NCI-H187 (cell line): Measurements from ENCODE around the gene OR2D3.
"Not testable (repeated sequence)": the region's sequence is repeated elsewhere in the genome, so short reads cannot be mapped to it uniquely, and the experiment has no call there.

ENCODE experiments used
- DNase-seq, 2 experiments: peaks; one replicate each; lab custom pipeline; 2025; lab: John Stamatoyannopoulos, UW

Gene OR2D3, protein sequence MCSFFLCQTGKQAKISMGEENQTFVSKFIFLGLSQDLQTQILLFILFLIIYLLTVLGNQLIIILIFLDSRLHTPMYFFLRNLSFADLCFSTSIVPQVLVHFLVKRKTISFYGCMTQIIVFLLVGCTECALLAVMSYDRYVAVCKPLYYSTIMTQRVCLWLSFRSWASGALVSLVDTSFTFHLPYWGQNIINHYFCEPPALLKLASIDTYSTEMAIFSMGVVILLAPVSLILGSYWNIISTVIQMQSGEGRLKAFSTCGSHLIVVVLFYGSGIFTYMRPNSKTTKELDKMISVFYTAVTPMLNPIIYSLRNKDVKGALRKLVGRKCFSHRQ

DNA sequence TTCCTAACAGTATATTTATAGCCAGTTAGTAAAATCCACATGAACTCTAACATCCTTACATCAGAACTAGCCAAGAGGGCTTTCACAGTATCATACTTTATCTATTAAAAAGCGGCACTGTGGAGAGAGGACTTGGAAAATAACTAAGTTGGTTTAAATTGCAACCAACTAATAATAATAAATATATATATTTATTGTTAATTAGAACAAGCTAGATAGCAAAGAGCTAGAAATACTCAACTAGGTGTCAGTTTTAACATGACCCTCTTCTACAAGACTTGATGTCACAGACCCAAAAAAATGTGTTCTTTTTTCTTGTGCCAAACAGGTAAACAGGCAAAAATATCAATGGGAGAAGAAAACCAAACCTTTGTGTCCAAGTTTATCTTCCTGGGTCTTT lies at the start of gene OR2D3:
TSS of gene OR2D3 (plus strand) at position 301 of the 400 bp plus-strand sequence. CDS start at position 301, 0 bp downstream.
- DNase-seq, result no peak

DNA sequence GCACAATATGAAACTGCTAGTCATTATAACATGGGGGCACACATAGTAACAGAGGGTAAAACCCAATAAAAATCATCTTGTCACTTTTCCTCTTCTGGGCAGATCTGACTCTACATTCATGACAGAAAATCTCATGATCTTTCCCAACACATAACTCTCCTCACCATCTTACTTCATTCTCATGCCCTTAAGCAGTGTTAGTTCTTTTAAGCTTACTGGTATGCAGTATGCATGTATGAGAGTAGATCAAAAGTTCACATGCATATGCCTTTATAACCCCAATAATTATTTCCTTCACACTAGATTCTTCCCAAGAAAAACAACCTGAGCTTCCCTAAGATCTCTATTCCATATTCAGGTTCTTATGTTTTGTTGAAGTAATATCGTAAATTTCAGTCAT lies 49.5 kb upstream of the OR2D3 start:
- no peak for DNase-seq

DNA sequence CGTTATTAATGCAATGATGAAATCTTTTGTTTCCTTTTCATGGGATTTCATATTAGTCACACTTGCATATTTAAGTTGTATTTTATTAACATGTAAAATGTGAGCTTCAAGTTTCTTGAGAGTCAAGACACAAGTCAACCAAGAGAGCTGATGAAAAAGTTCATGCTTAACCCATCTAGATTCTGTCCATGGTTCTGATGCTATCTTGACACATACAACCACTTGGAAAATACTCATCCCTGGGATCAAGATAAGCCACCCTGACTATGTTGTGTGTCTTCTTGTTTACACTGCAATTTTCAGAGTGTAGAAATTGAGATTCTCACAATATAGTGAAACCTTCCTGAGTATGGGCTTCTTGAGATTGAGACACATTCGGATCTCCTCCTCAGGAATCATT lies 45.0 kb upstream of the OR2D3 start:
- DNase-seq, result no peak

DNA sequence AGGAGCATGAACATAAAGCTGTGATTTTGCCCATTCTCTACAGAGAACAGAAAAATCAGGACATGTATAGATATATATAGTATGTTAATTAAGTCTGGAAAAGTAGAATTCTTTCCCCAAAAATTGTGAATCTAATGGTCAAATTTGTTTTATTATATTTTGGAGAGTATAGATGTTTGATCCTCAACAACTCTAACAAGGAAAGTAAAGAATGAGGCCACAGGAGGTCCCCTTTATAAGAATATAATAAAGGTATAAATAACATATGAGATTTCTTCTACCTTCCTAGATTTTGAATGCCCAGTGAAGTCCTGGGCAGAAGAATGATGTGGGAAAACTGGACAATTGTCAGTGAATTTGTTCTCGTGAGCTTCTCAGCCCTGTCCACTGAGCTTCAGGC lies 44.5 kb upstream of the OR2D3 start, which contains the start of gene OR10A4:
TSS of gene OR10A4 (plus strand) at position 301 of the 400 bp plus-strand sequence. CDS start at position 324, 23 bp downstream.
- DNase-seq, result no peak

DNA sequence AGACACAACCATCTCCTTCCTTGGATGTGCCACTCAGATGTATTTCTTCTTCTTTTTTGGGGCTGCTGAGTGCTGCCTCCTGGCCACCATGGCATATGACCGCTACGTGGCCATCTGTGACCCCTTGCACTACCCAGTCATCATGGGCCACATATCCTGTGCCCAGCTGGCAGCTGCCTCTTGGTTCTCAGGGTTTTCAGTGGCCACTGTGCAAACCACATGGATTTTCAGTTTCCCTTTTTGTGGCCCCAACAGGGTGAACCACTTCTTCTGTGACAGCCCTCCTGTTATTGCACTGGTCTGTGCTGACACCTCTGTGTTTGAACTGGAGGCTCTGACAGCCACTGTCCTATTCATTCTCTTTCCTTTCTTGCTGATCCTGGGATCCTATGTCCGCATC lies 43.9 kb upstream of the OR2D3 start:
- no peak for DNase-seq

DNA sequence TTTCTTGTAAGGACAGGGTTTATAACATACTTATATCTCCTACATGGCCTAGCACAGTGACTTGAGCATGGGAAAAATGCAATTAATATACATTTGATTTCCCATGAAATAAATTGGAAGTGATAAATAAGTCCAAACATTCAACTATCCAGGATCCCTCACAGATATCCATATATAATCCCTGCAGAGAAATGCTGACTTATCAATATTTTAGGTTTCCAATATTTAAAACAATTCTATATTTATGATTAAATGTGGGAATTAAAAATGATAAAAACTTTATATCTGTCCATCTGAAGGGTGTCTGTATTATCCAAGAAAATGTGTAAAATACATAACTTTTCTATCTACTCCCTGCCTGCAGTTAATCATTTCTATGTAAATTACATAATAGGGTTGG lies 38.1 kb upstream of the OR2D3 start:
- no peak for DNase-seq

DNA sequence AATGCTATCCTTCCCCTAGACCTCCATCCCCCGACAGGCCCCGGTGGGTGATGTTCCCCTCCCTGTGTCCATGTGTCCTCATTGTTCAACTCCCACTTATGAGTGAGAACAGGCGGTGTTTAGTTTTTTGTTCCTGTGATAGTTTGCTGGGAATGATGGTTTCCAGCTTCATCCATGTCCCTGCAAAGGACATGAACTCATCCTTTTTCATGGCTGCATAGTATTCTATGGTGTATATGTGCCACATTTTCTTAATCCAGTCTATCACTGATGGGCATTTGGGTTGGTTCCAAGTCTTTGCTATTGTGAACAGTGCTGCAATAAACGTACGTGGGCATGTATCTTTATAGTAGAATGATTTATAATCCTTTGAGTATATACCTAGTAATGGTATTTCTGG lies 33.1 kb upstream of the OR2D3 start:
- DNase-seq, result not testable (repeated sequence)

DNA sequence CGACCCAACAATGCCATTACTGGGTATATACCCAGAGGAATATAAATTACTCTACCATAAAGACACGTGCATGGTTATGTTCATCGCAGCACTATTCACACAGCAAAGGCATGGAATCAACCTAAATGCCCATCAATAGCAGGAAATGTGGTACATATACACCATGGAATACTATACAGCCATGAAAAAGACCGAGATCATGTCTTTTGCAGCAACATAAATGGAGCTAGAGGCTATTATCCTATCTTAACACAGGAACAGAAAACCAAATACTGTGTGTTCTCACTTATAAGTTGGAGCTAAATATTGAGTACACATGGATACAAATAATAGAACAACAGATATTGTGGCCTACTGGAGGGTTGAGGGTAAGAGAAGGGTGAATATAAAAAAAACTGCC lies 32.0 kb upstream of the OR2D3 start:
- DNase-seq, result no peak

DNA sequence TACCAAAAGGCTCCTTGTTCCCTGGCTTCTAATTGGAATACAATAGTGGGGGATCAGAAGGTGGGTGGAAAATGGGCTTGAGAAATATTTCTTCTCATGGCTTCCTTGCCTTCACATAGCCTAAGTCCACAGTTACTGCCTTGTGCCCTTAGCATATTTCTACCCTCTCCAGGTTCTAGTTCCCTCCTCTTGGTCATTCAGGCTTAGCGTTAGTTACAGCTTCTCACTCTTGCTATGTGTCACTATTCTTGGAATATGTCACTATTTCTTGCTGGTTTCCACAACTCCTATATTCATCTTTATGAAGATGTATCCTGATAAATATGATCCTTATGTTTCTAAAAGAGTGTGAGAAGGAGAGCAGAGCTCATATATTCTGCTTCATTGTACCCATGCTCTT lies 31.0 kb upstream of the OR2D3 start:
- DNase-seq, result no peak

DNA sequence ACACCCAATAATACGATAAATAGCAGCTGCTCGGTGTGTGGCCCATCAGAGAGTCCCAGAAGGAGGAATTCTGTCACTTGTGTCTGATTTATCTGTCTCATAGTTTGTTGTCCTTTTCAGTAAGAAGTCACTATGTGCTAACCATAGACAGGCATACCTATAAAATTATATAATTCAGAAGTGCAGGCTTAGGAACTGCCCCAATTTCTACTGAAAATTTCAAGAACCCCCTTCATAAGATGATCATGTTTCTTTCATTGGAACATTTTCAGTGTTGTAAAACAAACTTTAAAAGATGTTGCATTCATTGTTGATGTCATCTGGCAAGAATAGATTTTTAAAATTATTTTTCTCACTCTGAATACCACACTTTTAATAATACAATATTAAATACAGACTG lies 28.4 kb upstream of the OR2D3 start, which contains the start of gene OR2D2:
TSS of gene OR2D2 (minus strand) at position 101 of the 400 bp plus-strand sequence. CDS start at position 101, 0 bp downstream.
- DNase-seq, result no peak

DNA sequence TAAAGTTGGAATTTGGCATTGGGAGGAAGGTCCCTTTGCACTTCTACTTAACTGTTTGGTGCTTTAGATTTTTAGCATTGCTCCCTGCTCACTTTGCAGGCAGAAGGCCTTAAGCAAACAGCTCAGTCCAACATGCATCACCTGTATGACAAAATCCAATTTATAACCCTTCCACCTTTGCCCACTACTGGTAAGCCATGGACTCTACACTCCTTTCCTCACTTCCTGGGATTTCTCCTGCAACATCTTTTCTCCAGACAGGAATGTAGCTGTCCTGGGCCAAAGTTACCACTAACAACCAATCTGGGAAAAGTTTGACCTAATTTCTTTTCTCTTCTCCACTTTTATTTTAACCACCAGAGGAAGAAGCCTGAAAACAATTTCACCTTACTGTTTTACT lies 26.7 kb upstream of the OR2D3 start:
- DNase-seq, result no peak

DNA sequence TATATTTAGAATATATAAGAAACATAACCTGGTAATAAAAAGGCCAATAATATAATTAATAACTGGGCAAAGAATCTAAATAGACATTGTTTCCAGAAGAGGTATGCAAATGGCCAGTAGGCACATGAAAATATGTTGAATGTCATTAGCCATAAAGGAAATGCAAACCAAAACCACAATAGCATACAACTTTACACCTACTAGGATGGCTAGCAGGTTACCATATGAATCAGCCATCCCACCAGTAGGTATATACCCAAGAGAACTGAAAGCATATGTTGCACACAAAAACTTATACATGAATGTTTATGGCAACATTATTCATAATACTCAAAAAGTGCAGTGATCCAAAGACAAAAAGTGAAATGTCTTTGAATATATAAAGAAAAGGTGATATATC lies 25.8 kb upstream of the OR2D3 start:
- DNase-seq, result no peak

DNA sequence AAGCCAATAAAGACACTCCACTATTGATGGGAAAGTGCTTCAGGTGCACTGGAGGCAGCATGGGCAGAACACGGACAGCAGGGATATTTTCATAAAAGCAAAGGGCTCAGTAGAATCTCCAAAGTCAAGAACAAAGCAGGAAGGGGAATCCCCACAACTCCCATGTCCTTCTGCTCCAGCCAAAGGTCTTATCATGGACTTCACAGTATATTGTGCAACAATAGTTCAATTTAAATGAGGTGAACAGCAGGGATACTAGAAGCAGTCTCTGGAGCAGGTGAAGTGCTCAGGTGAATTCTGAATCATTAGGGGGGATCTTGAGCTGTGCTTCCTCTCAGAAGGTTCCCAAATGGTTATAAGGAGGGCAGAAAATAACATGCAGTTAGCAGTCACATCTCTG lies 21.9 kb upstream of the OR2D3 start:
- DNase-seq, result no peak

DNA sequence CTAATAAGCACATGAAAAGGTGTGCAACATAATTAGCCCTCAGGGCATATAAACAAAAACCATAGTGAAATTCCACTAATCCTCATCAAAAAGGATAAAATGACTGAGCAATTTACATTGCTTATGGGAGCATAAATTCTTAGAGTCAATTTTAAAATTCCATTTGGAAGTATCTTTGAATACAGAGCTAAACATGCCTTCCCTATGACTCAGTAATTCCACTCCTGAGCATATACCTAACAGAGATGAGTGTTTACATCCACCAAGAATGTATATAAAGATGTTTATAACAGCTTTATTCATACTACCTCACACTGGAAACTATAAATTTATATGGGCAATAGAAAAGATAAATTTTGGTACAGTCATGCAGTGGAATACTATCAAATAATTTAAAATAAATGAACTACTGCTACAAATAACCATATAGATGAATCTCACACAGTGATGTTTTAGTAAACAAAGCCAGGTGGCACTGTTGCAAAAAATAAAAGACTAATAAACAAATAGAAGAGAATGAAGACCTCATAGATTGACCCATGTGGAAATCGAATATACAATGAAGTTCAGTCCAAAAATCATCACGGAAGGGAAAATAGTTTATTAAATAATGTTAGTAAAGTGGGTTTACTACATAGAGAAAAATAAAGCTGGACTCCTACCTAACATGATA lies 20.3 kb upstream of the OR2D3 start:
- no peak for DNase-seq

DNA sequence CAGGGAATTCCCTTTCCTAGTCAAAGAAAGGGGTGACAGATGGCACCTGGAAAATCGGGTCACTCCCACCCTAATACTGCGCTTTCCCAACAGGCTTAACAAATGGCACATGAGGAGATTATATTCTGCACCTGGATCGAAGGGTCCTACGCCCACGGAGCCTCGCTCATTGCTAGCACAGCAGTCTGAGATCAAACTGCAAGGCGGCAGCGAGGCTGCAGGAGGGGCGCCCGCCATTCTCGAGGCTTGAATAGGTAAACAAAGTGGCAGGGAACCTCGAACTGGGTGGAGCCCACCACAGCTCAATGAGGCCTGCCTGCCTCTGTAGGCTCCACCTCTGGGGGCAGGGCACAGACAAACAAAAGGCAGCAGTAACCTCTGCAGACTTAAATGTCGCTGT lies 16.0 kb upstream of the OR2D3 start:
- DNase-seq, result not testable (repeated sequence)

DNA sequence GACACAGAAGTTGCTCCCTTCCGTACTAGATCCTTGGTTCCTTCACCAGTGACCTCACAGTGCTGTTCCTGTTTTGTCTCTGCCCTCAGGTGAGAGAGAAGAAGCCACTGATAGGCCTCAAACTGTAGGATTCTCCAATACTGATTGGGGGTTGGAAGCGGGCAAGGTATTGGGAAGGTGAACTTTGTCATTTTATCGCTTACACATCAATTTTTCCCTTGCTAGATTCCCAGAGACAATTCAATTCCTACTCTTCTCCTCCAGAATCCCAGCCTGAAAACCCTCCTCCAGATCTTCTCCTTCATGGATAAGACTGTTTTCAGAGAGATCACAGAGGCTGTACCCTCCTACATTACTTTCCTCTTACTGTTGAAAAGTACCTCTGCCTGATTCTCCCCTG lies 9.4 kb upstream of the OR2D3 start:
- no peak for DNase-seq

DNA sequence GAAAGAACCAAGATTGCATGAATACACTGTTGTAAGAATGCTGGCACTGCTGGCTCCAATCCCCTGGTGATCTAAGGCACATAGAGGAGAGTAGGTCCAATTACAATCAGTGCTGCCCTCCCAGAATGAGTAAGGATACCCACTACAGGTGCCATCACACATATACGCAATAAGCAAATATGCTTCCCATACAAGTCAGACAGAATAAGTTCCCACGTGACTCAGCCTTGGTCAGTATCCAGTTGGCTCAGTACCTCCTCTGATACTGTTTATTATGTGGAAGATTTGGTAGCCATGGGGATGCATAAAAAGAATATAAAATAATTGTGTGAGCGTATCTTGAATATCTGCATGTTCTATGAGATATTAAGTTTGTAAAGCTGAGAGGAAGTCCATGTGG lies 8.9 kb upstream of the OR2D3 start:
- no peak for DNase-seq

DNA sequence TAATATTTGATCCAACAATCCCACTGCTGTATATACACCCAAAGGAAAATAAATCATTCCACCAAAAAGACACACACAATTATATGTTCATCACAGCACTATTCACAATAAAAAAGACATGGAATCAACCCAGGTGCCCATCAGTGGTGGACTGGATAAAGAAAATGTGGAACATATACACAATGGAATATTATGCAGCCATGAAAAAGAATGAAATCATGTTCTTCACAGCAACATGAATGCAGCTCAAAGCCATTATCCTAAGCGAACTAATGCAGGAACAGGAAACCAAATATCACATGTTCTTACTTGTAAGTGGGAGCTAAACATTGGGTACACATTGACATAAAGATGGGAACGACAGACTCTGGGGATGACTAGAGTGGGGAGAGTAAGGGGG lies 1.1 kb upstream of the OR2D3 start:
- no peak for DNase-seq

DNA sequence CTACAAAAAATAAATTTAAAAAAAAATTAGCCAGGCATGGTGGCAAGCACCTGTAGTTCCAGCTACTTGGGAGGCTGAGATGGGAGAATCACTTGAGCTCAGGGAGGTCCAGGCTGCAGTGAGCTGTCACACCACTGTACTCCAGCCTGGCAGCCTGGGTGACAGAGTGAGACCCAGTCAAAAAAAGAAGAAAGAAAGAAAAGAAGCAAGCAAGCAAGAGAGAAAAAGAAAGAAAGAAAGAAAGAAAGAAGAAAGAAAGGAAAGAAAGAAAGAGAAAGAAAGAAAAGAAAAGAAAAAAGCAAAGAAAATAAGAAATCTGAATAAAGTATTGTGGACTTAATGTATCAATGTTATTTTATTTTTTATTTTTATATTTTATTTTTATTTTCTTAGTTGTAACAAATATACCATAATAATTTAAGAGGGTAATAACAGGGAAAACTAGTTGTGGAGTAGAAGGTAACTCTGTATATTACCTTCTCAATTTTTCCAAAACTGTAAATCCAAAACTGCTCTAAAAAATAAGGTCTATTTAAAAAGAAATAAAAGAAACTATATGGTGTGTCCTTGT lies 4.3 kb downstream of the OR2D3 start:
- no peak for DNase-seq

DNA sequence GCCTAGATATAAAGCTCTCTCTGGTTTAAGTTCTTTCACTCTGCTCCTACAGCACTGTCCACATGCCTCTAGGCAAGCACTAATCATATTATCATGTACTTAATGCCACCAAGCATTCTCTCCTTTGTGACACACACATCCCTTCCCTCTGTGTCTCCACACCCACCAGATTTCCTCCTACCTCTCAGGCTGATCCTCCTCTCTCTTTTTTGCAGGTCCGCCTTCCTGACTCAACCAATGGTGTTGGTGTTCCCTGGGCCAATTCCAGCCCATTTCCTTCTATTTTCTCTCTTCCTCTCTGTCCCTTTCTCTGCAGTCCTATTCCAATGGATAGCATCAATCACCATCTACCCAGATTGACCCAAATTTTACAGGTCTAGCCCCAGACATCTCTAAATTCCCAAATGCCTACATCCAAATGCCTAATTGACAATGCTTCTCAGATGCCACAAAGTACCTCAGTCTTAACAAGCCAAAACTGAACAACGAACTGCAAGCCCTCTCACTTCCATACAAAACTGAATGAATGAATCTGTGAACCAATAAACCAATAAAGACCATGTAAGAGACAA lies 4.9 kb downstream of the OR2D3 start:
- DNase-seq, result no peak

DNA sequence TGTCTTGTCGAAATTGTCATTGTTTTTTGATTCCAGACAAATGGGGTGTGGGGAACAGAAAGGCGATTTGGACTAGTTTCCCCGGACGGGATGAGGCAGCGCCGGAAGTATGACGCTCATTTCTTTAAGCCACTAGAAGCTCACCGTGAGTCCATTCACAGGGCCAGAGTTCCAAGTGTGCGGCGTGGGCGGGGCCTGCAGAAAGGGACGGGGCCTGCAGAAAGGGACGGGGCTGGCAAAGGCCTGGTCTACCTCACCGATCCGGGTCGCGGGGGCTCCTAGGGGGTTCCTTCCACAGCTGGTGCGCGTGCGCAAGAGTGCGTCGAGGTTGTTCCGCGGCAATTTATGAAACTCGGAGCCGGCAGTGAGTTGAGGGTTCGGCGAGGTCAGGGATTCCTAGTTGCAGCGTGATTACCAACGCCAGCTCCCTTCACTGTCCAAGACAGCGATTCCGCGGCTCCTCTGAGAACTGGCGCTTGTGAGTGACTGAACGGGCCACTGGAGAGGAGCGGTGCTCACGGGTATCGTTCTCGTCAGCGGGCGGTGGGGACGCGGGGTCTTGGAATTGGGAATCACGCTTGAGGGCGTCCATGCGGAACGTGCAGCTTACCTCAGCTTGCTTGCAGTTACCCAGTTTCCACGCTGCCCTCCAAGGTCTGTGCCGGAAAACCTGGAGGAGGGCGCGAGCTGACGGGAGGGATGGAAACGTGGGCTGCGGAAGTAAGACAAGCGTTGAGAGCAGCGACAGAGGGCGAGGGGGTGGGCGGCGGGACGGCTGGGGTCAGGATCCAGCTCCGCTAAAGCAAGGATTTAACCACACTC lies 5.6 kb downstream of the OR2D3 start, which contains the start of gene ZNF215:
TSS of gene ZNF215 (plus strand) at position 219 of the 822 bp plus-strand sequence. CDS start 5,847 bp downstream, outside the sequence.
- peak; percentile 12 to 23 for DNase-seq
